ENCODE measurements around the gene RPA3. TPM values are rescaled to one million over a fixed set of nuclear protein-coding genes. Genes with fewer than 3 reads are reported as not detected.

Gene RPA3
- 106 and 110 TPM in 2 replicates for total RNA-seq

GRCh38 chr7:7718492-7718891, at the start of gene RPA3:
Gene RPA3 (minus strand): TSS chr7:7718607. CDS start chr7:7640418, 78,189 bp downstream.
- Mint-ChIP-seq H3K36me3 (ENCODE audit: low read depth) (peaks cover 6% of the 10 kb centered on the region), H3K9me3 (no peaks in the 10 kb centered on the region), H3K4me3 (peak within 1 kb of the TSS; percentile 56), H3K4me1 (ENCODE audit: low read depth) (peaks cover 27% of the 10 kb centered on the region), H3K27me3 (ENCODE audit: insufficient read depth) (peaks cover 2% of the 10 kb centered on the region), H3K27ac (peak within 1 kb of the TSS; percentile 80)
- intact Hi-C loops (cut with micrococcal nuclease): loop anchor here (5.0 kb wide), 5 partner anchors 36 to 254 kb away; partner anchors contain the start of genes MIOS and UMAD1
- no peak for DNase-seq (ENCODE audit: low spot score)

DNA sequence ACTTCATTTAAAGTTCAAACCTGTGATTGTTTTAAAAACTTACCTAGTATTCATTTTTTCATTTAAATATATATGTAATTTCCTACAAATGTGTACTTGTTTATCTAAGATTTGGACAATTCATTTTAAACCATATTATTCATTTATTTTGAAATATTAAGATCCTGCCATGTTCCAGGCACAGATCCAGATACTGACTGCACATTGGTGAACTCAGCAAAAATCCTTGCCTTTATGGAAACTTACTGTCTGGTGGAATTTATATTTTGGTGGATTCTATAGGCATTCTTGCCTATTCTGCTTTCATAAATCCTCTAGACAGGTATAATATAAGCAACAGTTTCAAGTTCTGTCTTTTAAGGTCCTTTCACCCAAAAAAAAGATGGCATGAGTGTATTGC, 48.3 kb upstream of the RPA3 start:
- Mint-ChIP-seq H3K4me3 (no peak overlapping the region), H3K27me3 (ENCODE audit: insufficient read depth) (peaks cover 3% of the 10 kb centered on the region), H3K27ac (no peak overlapping the region), H3K36me3 (ENCODE audit: low read depth) (no peaks in the 10 kb centered on the region), H3K9me3 (no peaks in the 10 kb centered on the region), H3K4me1 (ENCODE audit: low read depth) (peaks cover 27% of the 10 kb centered on the region)
- DNase-seq (ENCODE audit: low spot score): no peak
- intact Hi-C loops (cut with micrococcal nuclease): loop anchor here (10.0 kb wide), 1 partner anchor 202 kb away; the partner anchor contains the start of gene MIOS

DNA sequence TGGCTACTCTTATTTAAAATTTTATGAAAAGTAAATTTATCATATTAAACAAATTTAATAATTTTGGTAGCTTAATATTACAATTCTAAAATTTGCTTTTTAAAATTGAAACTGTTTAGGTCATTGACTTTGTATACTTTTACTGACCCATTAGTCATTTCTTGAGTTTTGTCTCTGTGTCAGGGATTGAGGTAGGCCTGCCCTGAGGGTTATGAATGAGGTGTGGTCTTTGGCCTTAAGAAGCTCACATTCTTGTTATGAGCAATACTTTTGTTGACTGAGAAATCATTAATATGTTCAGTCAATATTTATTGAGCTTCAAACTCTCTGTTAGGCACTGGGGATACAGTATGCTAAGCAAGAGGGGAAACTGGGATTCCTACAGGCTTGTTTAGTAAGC, 47.0 kb upstream of the RPA3 start:
- H3K27me3 Mint-ChIP-seq (ENCODE audit: insufficient read depth): no peaks in the 10 kb centered on the region
- H3K36me3 Mint-ChIP-seq (ENCODE audit: low read depth): no peaks in the 10 kb centered on the region
- H3K4me1 Mint-ChIP-seq (ENCODE audit: low read depth): peaks cover 33% of the 10 kb centered on the region
- H3K4me3 Mint-ChIP-seq: no peak overlapping the region
- no peaks in the 10 kb centered on the region for H3K9me3 Mint-ChIP-seq
- intact Hi-C loops (cut with micrococcal nuclease): loop anchor here (2.0 to 10.0 kb wide), 2 partner anchors 155 to 201 kb away; partner anchors contain the start of gene MIOS
- no peak for DNase-seq (ENCODE audit: low spot score)
- H3K27ac Mint-ChIP-seq: no peak overlapping the region

- H3K27me3 Mint-ChIP-seq (ENCODE audit: insufficient read depth): no peaks in the 10 kb centered on the region
- H3K36me3 Mint-ChIP-seq (ENCODE audit: low read depth): no peaks in the 10 kb centered on the region
- intact Hi-C loops (cut with micrococcal nuclease): loop anchor here (2.0 to 10.0 kb wide), 9 partner anchors 47 to 662 kb away; partner anchors contain the start of genes C1GALT1, MIOS and RPA3
- H3K4me1 Mint-ChIP-seq (ENCODE audit: low read depth): peaks cover 33% of the 10 kb centered on the region
- no peak overlapping the region for H3K27ac Mint-ChIP-seq
- no peak for DNase-seq (ENCODE audit: low spot score)
- H3K4me3 Mint-ChIP-seq: no peak overlapping the region
- no peaks in the 10 kb centered on the region for H3K9me3 Mint-ChIP-seq
These were observed 46.4 kb upstream of the RPA3 start for GRCh38 chr7:7764520-7765396.

GRCh38 chr7:7761974-7762779, 43.8 kb upstream of the RPA3 start:
- Mint-ChIP-seq H3K9me3 (no peaks in the 10 kb centered on the region), H3K36me3 (ENCODE audit: low read depth) (no peaks in the 10 kb centered on the region), H3K4me3 (peak overlapping the region; percentile 90), H3K27ac (peak overlapping the region; percentile 86), H3K4me1 (ENCODE audit: low read depth) (peaks cover 33% of the 10 kb centered on the region), H3K27me3 (ENCODE audit: insufficient read depth) (no peaks in the 10 kb centered on the region)
- intact Hi-C loops (cut with micrococcal nuclease): loop anchor here (1.0 to 10.0 kb wide), 15 partner anchors 10 to 660 kb away; partner anchors contain the start of genes C1GALT1, GLCCI1, MIOS and RPA3
- DNase-seq (ENCODE audit: low spot score): peak; percentile 20

DNA sequence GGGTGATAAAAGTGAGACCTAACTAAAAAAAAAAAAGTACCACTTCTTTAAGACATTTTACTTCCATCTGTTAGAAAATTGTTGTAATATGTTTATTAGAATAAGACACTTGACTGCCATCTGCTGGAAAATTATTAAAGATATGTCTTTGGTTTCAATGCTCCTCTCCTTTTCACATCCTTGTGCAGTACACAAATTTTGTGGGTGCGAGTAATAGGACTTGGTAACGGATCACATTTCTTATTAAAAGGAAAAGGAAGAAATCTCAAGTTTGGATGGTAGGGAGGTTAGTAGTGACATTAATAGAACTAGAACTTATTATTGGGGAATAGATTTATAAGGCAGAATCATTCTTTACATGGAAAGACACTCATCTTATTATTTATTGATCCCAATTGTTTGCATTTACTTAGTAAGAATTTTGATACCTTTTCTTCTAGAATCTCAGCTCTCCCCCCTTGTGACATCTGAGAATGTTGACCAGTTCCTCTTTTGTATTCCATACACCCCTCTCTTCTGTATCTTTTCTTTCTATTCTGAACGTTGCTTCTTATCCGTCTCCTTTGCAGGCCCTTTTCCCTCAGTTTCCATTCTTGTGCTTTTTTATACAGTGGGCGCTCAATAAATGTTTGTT, 43.0 kb upstream of the RPA3 start:
- intact Hi-C loops (cut with micrococcal nuclease): loop anchor here (1.0 to 10.0 kb wide), 11 partner anchors 44 to 659 kb away; partner anchors contain the start of genes C1GALT1, MIOS, RPA3 and UMAD1
- no peaks in the 10 kb centered on the region for H3K27me3 Mint-ChIP-seq (ENCODE audit: insufficient read depth)
- no peak for DNase-seq (ENCODE audit: low spot score)
- peak overlapping the region; percentile 15 for H3K27ac Mint-ChIP-seq
- H3K4me3 Mint-ChIP-seq: peak overlapping the region; percentile 90
- peaks cover 33% of the 10 kb centered on the region for H3K4me1 Mint-ChIP-seq (ENCODE audit: low read depth)
- no peaks in the 10 kb centered on the region for H3K9me3 Mint-ChIP-seq
- H3K36me3 Mint-ChIP-seq (ENCODE audit: low read depth): no peaks in the 10 kb centered on the region

- no peak for DNase-seq (ENCODE audit: low spot score)
- Mint-ChIP-seq H3K36me3 (ENCODE audit: low read depth) (peaks cover 2% of the 10 kb centered on the region), H3K27ac (no peak overlapping the region), H3K27me3 (ENCODE audit: insufficient read depth) (no peaks in the 10 kb centered on the region), H3K4me1 (ENCODE audit: low read depth) (peaks cover 14% of the 10 kb centered on the region), H3K9me3 (no peaks in the 10 kb centered on the region), H3K4me3 (no peak overlapping the region)
- intact Hi-C loops (cut with micrococcal nuclease): no loop called here
These were observed 39.2 kb upstream of the RPA3 start for GRCh38 chr7:7757576-7757975.

GRCh38 chr7:7756577-7756976, 38.2 kb upstream of the RPA3 start:
- no peak for DNase-seq (ENCODE audit: low spot score)
- H3K36me3 Mint-ChIP-seq (ENCODE audit: low read depth): peaks cover 2% of the 10 kb centered on the region
- intact Hi-C loops (cut with micrococcal nuclease): no loop called here
- no peak overlapping the region for H3K27ac Mint-ChIP-seq
- peaks cover 4% of the 10 kb centered on the region for H3K4me1 Mint-ChIP-seq (ENCODE audit: low read depth)
- no peak overlapping the region for H3K4me3 Mint-ChIP-seq
- H3K27me3 Mint-ChIP-seq (ENCODE audit: insufficient read depth): no peaks in the 10 kb centered on the region
- no peaks in the 10 kb centered on the region for H3K9me3 Mint-ChIP-seq

DNA sequence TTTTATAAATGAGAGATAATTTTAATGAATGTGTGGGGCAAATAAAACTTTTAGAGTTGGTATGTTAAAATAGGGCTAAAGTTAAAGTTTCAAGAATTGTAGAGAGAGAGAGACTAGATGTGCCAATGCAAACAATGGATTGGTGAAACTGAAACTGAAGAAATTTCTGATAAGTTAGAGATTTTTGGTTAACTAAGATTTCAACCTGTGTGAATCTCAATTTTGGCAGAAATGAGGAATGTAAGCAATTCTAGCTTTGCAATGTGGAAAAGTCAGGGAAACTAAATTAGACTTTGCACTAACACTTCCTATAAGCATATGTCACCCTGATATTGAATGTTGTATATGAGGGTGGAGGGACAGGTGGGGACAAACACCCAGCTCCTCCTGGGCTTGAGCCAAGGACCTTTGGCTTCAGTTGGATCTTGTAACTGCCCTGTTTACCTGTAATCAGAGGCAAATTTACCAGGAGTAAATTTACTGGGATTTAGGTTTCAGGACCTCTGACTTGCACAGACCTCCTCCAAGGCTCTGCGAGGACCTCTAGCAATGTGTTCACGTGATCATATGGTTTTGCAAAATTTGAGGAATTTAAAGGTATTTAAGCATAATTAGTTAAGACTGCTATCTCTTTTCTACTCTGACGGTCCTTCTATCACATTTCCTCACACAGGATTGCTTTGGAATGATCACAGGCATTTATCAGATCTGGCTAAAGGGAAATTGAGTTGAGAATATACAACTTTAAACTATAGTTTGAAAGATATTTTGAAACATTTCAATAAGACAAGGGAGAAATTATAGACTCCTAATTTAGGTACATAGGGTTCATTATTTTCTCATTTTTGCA, 33.1 kb upstream of the RPA3 start:
- Mint-ChIP-seq H3K4me1 (ENCODE audit: low read depth) (peaks cover 10% of the 10 kb centered on the region), H3K36me3 (ENCODE audit: low read depth) (peaks cover 2% of the 10 kb centered on the region), H3K27me3 (ENCODE audit: insufficient read depth) (no peaks in the 10 kb centered on the region), H3K9me3 (no peaks in the 10 kb centered on the region), H3K4me3 (no peak overlapping the region), H3K27ac (no peak overlapping the region)
- no peak for DNase-seq (ENCODE audit: low spot score)
- intact Hi-C loops (cut with micrococcal nuclease): no loop called here

DNA sequence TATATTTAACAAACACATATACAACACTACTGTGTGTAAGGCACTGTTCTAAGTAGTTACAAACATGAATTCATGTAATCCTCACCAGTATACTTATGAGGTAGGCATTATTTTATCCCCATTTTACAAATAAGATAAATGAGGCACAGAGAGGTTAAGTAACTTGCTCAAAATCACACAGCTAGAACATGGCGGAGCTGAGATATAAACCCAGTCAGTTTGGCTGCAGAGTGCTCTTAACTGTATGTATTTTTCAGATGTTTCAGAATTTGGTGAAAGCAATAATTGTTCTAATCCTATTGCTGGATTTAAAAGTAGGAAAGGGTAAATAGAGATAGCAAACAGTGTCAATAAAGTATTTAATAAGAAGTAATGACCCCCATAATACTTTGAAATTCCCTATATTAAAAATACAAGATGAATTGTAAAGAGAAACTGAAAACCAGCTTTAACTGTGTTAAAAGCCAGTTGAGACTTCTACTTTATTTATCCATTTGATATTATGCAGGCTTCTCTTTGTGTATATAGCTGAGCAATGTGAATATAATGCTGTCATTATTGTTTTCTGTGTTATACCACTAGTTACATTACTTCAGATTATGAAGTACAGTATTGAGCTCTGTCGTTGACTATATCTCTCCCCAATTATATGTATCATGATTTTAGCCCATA, 32.3 kb upstream of the RPA3 start:
- H3K9me3 Mint-ChIP-seq: no peaks in the 10 kb centered on the region
- H3K27ac Mint-ChIP-seq: no peak overlapping the region
- peaks cover 10% of the 10 kb centered on the region for H3K4me1 Mint-ChIP-seq (ENCODE audit: low read depth)
- peaks cover 2% of the 10 kb centered on the region for H3K36me3 Mint-ChIP-seq (ENCODE audit: low read depth)
- no peak for DNase-seq (ENCODE audit: low spot score)
- H3K4me3 Mint-ChIP-seq: no peak overlapping the region
- no peaks in the 10 kb centered on the region for H3K27me3 Mint-ChIP-seq (ENCODE audit: insufficient read depth)
- intact Hi-C loops (cut with micrococcal nuclease): no loop called here

- no peaks in the 10 kb centered on the region for H3K9me3 Mint-ChIP-seq
- DNase-seq (ENCODE audit: low spot score): no peak
- peaks cover 10% of the 10 kb centered on the region for H3K4me1 Mint-ChIP-seq (ENCODE audit: low read depth)
- H3K4me3 Mint-ChIP-seq: no peak overlapping the region
- H3K36me3 Mint-ChIP-seq (ENCODE audit: low read depth): no peaks in the 10 kb centered on the region
- H3K27ac Mint-ChIP-seq: no peak overlapping the region
- intact Hi-C loops (cut with micrococcal nuclease): no loop called here
- no peaks in the 10 kb centered on the region for H3K27me3 Mint-ChIP-seq (ENCODE audit: insufficient read depth)
These were observed 28.1 kb upstream of the RPA3 start for GRCh38 chr7:7746458-7746857.
